NT2/D1 (cell line): Measurements from ENCODE around the gene PCDHB14.
"Not testable (repeated sequence)": the region's sequence is repeated elsewhere in the genome, so short reads cannot be mapped to it uniquely, and the experiment has no call there.

Experiments
- DNase-seq: peaks from one replicate; pipeline ENCODE4 v3.0.0-alpha.2; 2011; ENCODE audit warnings: low read depth, low spot score
- H3K27me3 ChIP-seq: 2 replicates; pipeline ENCODE4 v1.6.0; 2011; ENCODE audit warnings: mild to moderate bottlenecking; ENCODE audit not compliant: insufficient read length, insufficient read depth
- H3K36me3 ChIP-seq: 2 replicates; pipeline ENCODE4 v1.6.1; 2011; ENCODE audit warnings: mild to moderate bottlenecking, low read length, mixed read lengths; ENCODE audit not compliant: insufficient read depth, insufficient read length
- H3K4me1 ChIP-seq: 2 replicates; pipeline ENCODE4 v1.5.1; 2011; ENCODE audit not compliant: insufficient read depth, insufficient read length
- H3K4me3 ChIP-seq: 2 replicates; pipeline ENCODE4 v1.5.1; 2011; ENCODE audit warnings: low read depth; ENCODE audit not compliant: insufficient read length
- H3K9ac ChIP-seq: 2 replicates; pipeline ENCODE4 v1.6.0; 2011; ENCODE audit warnings: low read depth; ENCODE audit not compliant: insufficient read length
- H3K9me3 ChIP-seq: 2 replicates; pipeline ENCODE4 v1.5.1; 2011; ENCODE audit warnings: mild to moderate bottlenecking, low read length; ENCODE audit not compliant: insufficient read depth
- SUZ12 ChIP-seq: IDR thresholded peaks from 2 replicates; pipeline ENCODE4 v1.6.1; 2011; ENCODE audit not compliant: insufficient read length, insufficient read depth; ENCODE audit errors: extremely low read depth
- YY1 ChIP-seq: IDR thresholded peaks from 2 replicates; pipeline ENCODE4 v1.6.1; 2011; ENCODE audit not compliant: insufficient read length, insufficient read depth
- ZNF274 ChIP-seq: IDR thresholded peaks from 2 replicates; pipeline ENCODE4 v1.6.1; 2011; ENCODE audit warnings: mild to moderate bottlenecking, low read depth, low read length

The PCDHB14 gene

DNA sequence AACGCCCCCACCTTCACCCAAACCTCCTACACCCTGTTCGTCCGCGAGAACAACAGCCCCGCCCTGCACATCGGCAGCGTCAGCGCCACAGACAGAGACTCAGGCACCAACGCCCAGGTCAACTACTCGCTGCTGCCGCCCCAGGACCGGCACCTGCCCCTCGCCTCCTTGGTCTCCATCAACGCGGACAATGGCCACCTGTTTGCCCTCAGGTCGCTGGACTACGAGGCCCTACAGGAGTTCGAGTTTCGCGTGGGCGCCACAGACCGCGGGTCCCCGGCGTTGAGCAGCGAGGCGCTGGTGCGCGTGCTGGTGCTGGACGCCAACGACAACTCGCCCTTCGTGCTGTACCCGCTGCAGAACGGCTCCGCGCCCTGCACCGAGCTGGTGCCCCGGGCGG is 1.7 kb downstream of the PCDHB14 start:
- not testable (repeated sequence) for H3K9me3 ChIP-seq, H3K36me3 ChIP-seq, DNase-seq

DNA sequence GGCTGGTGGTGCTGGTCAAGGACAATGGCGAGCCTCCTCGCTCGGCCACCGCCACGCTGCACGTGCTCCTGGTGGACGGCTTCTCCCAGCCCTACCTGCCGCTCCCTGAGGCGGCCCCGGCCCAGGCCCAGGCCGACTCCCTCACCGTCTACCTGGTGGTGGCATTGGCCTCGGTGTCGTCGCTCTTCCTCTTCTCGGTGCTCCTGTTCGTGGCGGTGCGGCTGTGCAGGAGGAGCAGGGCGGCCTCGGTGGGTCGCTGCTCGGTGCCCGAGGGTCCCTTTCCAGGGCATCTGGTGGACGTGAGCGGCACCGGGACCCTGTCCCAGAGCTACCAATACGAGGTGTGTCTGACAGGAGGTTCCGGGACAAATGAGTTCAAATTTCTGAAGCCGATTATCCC is 2.3 kb downstream of the PCDHB14 start:
- not testable (repeated sequence) for DNase-seq, H3K9me3 ChIP-seq, H3K4me3 ChIP-seq, H3K27me3 ChIP-seq, H3K36me3 ChIP-seq, H3K4me1 ChIP-seq, H3K9ac ChIP-seq

More for the DNA sequence above, 1.7 kb downstream of the PCDHB14 start:
- H3K4me3 ChIP-seq, H3K27me3 ChIP-seq, H3K4me1 ChIP-seq, H3K9ac ChIP-seq: not testable (repeated sequence)

DNA sequence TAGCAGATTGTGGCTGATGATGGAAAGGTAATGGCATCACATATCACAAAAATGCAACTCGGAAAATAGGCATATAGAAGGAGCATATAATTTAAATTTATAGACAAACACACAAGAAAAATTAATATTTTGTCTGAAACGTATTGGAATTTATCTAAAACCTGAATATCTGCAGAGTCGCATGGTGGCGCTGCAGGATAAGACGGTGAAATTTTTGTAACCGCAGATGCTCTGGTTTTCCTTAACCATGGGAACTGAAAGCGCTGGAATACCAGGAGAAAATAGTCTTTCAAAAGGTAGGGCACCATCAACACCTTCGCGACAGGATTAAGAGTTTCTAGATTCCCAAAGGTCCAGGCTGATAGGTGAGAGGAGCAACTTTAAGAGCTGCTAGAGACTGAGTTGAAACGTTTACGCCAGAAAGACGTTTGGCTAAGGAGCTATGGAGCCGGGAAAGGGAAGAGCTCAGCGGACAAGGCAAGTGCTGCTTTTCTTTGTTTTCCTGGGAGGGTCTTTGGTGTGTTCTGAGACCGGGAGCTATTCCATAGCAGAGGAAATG is 11.0 kb downstream of the PCDHB14 start:
- H3K4me1 ChIP-seq = no peaks in the 10 kb centered on the region
- H3K36me3 ChIP-seq = no peaks in the 10 kb centered on the region
- H3K9ac ChIP-seq = no peak overlapping the region
- H3K4me3 ChIP-seq = no peak overlapping the region
- no peak for TF ChIP-seq YY1
- no peak for TF ChIP-seq SUZ12
- no peak for TF ChIP-seq ZNF274
- no peak for DNase-seq
- peaks cover 7% of the 10 kb centered on the region; the same call in 1 of the 2 replicates for H3K9me3 ChIP-seq
- no peaks in the 10 kb centered on the region for H3K27me3 ChIP-seq

DNA sequence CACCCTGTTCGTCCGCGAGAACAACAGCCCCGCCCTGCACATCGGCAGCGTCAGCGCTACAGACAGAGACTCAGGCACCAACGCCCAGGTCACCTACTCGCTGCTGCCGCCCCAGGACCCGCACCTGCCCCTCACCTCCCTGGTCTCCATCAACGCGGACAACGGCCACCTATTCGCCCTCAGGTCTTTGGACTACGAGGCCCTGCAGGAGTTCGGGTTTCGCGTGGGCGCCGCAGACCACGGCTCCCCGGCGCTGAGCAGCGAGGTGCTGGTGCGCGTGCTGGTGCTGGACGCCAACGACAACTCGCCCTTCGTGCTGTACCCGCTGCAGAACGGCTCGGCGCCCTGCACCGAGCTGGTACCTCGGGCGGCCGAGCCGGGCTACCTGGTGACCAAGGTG is 12.8 kb downstream of the PCDHB14 start:
- H3K9ac ChIP-seq, DNase-seq, H3K4me3 ChIP-seq, H3K27me3 ChIP-seq, H3K36me3 ChIP-seq, H3K4me1 ChIP-seq, H3K9me3 ChIP-seq: not testable (repeated sequence)

DNA sequence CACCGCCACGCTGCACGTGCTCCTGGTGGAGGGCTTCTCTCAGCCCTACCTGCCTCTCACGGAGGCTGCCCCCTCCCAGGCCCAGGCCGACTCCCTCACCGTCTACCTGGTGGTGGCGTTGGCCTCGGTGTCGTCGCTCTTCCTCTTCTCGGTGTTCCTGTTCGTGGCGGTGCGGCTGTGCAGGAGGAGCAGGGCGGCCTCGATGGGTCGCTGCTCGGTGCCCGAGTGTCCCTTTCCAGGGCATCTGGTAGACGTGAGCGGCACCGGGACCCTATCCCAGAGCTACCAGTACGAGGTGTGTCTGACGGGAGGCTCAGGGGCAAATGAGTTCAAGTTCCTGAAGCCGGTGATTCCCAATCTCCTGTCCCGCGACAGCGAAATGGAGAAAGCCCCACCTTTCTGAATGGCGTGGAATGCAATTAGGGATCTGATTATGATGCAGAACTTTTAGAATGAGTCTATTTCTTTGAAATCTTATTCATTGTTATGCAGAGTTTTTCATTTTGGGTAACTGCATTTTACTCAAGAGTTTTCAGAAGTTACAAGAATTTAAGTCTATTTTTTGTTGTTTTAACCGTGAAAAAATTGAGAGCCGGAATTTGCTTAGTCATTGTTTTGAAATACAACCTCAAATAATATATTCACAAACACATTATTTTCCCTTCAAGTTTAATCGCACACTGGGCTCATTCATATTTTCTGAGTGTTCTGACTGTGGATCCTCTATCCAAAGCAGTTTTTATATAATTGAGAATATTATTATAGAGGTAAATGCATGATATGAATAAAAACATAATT is 13.6 kb downstream of the PCDHB14 start:
- no peak overlapping the region for H3K9ac ChIP-seq
- TF ChIP-seq YY1 (no peak), ZNF274 (no peak), SUZ12 (no peak)
- DNase-seq = no peak
- no peak overlapping the region for H3K4me3 ChIP-seq
- no peaks in the 10 kb centered on the region for H3K36me3 ChIP-seq
- peaks cover 7% of the 10 kb centered on the region; the same call in 1 of the 2 replicates for H3K9me3 ChIP-seq
- no peaks in the 10 kb centered on the region for H3K27me3 ChIP-seq
- no peaks in the 10 kb centered on the region for H3K4me1 ChIP-seq

DNA sequence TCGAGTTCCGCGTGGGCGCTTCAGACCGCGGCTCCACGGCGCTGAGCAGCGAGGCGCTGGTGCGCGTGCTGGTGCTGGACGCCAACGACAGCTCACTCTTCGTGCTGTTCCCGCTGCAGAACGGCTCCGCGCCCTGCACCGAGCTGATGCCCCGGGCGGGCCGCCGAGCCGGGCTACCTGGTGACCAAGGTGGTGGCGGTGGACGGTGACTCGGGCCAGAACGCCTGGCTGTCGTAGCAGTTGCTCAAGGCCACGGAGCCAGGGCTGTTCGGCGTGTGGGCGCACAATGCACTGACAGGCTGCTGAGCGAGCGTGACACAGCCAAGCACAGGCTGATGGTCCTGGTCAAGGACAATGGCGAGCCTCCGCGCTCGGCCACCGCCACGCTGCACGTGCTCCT is 18.4 kb downstream of the PCDHB14 start:
- H3K9me3 ChIP-seq = peaks cover 7% of the 10 kb centered on the region; the same call in 1 of the 2 replicates
- no peak for DNase-seq
- no peak overlapping the region for H3K4me3 ChIP-seq
- no peak for TF ChIP-seq YY1
- no peak for TF ChIP-seq SUZ12
- TF ChIP-seq ZNF274 = no peak
- no peaks in the 10 kb centered on the region for H3K4me1 ChIP-seq
- no peaks in the 10 kb centered on the region for H3K27me3 ChIP-seq
- no peak overlapping the region for H3K9ac ChIP-seq
- no peaks in the 10 kb centered on the region for H3K36me3 ChIP-seq

DNA sequence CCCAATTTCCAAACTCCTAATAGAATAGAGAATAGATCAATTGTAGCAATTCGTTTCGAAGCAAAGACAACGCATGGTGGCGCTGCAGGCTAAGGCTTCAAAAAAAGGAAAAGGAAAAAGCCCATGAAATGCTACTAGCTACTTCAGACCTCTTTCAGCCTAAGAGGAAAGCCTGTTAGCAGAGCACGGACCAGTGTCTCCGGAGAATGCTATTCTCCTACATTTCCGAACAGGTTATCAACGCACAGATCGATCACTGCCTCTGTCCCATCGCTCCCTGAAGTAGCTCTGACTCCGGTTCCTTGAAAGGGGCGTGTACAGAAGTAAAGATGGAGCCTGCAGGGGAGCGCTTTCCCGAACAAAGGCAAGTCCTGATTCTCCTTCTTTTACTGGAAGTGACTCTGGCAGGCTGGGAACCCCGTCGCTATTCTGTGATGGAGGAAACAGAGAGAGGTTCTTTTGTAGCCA is 22.1 kb downstream of the PCDHB14 start, which contains the start of gene PCDHB15:
Gene PCDHB15 (plus strand): TSS at position 146 of the 468 bp plus-strand sequence. CDS start 184 bp downstream, at position 330.
- no peaks in the 10 kb centered on the region for H3K4me1 ChIP-seq
- no peaks in the 10 kb centered on the region for H3K27me3 ChIP-seq
- no peaks in the 10 kb centered on the region for H3K36me3 ChIP-seq
- H3K9ac ChIP-seq = peak within 1 kb of the TSS; percentile 22
- TF ChIP-seq SUZ12 (no peak), ZNF274 (no peak), YY1 (no peak)
- H3K4me3 ChIP-seq = peak within 1 kb of the TSS; percentile 21
- DNase-seq = no peak
- H3K9me3 ChIP-seq = peaks cover 19% of the 10 kb centered on the region; the same call in 1 of the 2 replicates

DNA sequence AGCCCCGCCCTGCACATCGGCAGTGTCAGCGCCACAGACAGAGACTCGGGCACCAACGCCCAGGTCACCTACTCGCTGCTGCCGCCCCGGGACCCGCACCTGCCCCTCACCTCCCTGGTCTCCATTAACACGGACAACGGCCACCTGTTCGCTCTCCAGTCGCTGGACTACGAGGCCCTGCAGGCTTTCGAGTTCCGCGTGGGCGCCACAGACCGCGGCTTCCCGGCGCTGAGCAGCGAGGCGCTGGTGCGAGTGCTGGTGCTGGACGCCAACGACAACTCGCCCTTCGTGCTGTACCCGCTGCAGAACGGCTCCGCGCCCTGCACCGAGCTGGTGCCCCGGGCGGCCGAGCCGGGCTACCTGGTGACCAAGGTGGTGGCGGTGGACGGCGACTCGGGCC is 23.8 kb downstream of the PCDHB14 start:
- peaks cover 29% of the 10 kb centered on the region for H3K9me3 ChIP-seq
- not testable (repeated sequence) for DNase-seq, H3K4me1 ChIP-seq, H3K9ac ChIP-seq, H3K36me3 ChIP-seq, H3K27me3 ChIP-seq, H3K4me3 ChIP-seq

DNA sequence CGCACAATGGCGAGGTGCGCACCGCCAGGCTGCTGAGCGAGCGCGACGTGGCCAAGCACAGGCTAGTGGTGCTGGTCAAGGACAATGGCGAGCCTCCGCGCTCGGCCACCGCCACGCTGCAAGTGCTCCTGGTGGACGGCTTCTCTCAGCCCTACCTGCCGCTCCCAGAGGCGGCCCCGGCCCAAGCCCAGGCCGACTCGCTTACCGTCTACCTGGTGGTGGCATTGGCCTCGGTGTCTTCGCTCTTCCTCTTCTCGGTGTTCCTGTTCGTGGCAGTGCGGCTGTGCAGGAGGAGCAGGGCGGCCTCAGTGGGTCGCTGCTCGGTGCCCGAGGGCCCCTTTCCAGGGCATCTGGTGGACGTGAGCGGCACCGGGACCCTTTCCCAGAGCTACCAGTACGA is 24.3 kb downstream of the PCDHB14 start:
- DNase-seq, H3K4me3 ChIP-seq, H3K36me3 ChIP-seq, H3K9ac ChIP-seq, H3K27me3 ChIP-seq, H3K4me1 ChIP-seq: not testable (repeated sequence)
- peaks cover 33% of the 10 kb centered on the region for H3K9me3 ChIP-seq
